Skin of body (tissue), 2 donors: ENCODE results near the gene BLOC1S2. TPM values are rescaled to one million over a fixed set of nuclear protein-coding genes. Genes with fewer than 3 reads are reported as not detected.
A peak's percentile ranks its signal among the peaks of the same experiment; 100 is the strongest.

Experiments used
- small RNA-seq: library from RNA; depleted of rRNA; stranded (forward); fragments of <200 nt; gene quantifications from one replicate; pipeline ENCODE3, GENCODE V24; 2014; ENCODE audit warnings: low replicate concordance
- total RNA-seq: library from RNA; depleted of rRNA; stranded (reverse); fragments of >200 nt; gene quantifications from one replicate; pipeline ENCODE4 v1.2.3, GENCODE V29; 2014

The BLOC1S2 gene
- total RNA-seq, 1 donor from 2014 or later, result 32.4 TPM

Small RNAs within 50 kb of the gene (small RNA-seq; reads per million reads assigned to genes)
- not detected for gene RNU6-422P
- gene SNORA12, result 55.2 reads per million, percentile 95 among the genes with 10 or more reads in this experiment

Other genes with a start within 250 kb of the BLOC1S2 start
- not detected for gene CPN1, start 204.8 kb downstream of the BLOC1S2 start, total RNA-seq
- gene ERLIN1, start 100.7 kb downstream of the BLOC1S2 start, total RNA-seq, result 33.8 TPM
- 15.7 TPM for gene CHUK, start 57.1 kb downstream of the BLOC1S2 start, total RNA-seq
- gene CWF19L1, start 19.0 kb downstream of the BLOC1S2 start, total RNA-seq, result 22.8 TPM
- not detected for gene PKD2L1, start 43.5 kb upstream of the BLOC1S2 start, total RNA-seq
- 908 TPM for gene SCD, start 60.6 kb upstream of the BLOC1S2 start, total RNA-seq
- not detected for gene WNT8B, start 176.3 kb upstream of the BLOC1S2 start, total RNA-seq
- gene SEC31B, start 233.2 kb upstream of the BLOC1S2 start, total RNA-seq, result 5.8 TPM
- 111 TPM for gene NDUFB8, start 243.2 kb upstream of the BLOC1S2 start, total RNA-seq
- gene HIF1AN, start 249.3 kb upstream of the BLOC1S2 start, total RNA-seq, result 13.0 TPM